Activated CD8-positive, alpha-beta memory T cell treated with anti-CD3 and anti-CD28 coated beads, Interleukin-2, amount 50 U/mL, for 48 hours (primary cell): ENCODE results near the gene CAPN14.

Experiments used
- DNase-seq: peaks from one replicate; pipeline ENCODE4 v3.0.0-alpha.2; 2020

The CAPN14 gene

GRCh38 chr2:31138037-31138962, 79.0 kb downstream of the CAPN14 start, which contains the start of gene GALNT14:
GALNT14 (minus strand) TSS chr2:31138440; CDS start chr2:31138086, 354 bp downstream.
- DNase-seq, result peak; percentile 76

- no peak for DNase-seq
Observed at GRCh38 chr2:31137211-31138036, 79.9 kb downstream of the CAPN14 start.

GRCh38 chr2:31136732-31137131, 80.6 kb downstream of the CAPN14 start:
- DNase-seq, result no peak

- no peak for DNase-seq
Observed at GRCh38 chr2:31136000-31136399, 81.3 kb downstream of the CAPN14 start.

GRCh38 chr2:31134480-31134879, 82.8 kb downstream of the CAPN14 start:
- no peak for DNase-seq

GRCh38 chr2:31132786-31133185, 84.5 kb downstream of the CAPN14 start:
- DNase-seq, result no peak

- DNase-seq, result no peak
Observed at GRCh38 chr2:31131871-31132270, 85.4 kb downstream of the CAPN14 start.

- DNase-seq, result no peak
Observed at GRCh38 chr2:31129375-31130171, 87.7 kb downstream of the CAPN14 start.

GRCh38 chr2:31127931-31128330, 89.4 kb downstream of the CAPN14 start:
- no peak for DNase-seq

- no peak for DNase-seq
Observed at GRCh38 chr2:31125918-31126695, 91.2 kb downstream of the CAPN14 start.

GRCh38 chr2:31124904-31125303, 92.4 kb downstream of the CAPN14 start:
- no peak for DNase-seq
